ENCODE results near the gene KCNK15.

The KCNK15 gene

DNA sequence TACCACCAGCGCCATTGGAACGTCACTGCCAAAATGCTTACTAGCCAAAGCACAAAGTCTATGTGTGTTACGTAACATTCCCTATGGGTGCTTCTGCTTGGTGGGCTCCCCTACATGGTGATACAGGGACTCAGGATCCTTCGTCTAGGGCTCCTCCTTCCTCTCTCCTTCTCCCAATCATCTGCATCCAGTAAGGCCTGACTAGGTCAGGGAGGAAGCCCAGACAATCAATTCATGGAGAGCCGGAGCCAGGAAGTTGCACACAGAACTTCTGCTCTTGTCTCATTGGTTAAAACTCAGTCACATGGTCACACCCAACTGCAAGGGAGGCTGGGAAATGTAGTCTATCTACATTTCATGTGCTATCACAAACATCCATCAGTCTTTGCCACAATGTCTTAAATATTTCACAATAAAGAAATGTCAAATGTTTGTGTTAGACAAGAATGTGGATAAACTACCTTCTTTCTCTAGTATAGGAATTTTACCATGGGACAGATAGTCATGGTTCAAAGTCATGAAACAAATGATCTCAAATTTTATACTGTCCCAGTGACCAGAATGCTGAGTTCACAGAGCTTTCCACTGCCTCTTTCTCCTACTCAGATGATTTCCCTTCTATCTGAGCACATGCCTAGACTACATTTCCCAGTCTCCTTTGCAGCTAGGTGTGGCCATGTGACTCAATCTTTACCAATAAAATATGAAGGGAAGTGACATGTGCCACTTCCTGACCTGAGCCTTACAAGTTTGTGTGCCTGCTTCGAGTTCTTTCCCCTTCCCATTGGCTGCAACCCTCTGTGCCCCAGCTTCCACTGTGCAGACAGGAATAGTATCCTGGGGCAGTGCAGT lies 9.3 kb upstream of the KCNK15 start:
- peak; percentile 86 for DNase-seq (ENCODE audit: low spot score)

DNA sequence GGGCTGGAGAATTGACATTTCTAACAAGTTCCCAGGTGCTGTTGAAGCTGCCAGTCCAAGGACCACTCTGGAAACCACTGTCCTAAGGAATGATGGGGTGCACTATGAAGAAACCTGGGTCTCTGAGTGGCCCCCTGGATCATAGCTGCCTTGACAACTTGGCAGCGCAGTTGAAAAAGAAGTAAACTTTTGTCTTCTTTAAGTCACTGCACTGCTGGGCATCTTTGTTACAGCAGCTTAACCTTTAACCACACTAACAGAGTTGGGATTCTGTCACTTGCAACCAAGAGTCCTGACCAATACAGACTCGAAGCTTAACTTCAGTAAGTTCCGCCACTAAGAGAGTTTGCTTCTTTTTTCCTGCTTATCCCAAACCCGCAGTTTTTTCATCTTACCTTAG lies 8.5 kb upstream of the KCNK15 start:
- no peak for DNase-seq (ENCODE audit: low spot score)

DNA sequence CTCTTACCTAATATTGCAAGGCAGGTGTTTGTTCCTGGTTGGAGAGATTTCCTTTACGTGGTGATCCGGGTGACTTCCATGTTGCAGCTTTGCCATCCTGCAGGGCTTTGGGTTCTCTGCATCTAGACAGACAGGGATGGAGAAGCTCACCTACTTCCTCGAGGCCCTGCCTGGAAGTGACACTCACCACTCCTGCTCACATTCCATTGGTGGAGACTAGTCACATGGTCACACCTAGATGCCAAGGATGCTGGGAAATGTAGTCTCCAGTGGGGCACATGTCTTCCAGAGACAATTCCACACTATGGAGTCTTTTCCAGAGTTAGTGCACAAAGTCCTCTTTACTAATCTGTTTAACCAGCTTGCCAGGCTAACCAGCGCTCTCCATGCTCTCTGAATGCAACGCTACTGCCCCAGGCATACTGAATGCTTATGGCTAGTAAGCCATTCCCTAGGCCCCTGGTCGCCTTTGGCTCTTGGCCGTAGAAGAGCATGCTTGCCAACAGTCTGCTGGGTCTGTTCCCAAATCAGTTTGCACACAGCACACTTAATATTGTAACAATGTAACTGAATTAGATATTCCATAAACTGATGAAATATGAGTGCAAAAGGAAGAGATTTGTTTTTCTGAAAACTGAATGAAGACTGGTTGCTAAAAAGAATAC lies 6.7 kb upstream of the KCNK15 start:
- peak; percentile 79 for DNase-seq (ENCODE audit: low spot score)

DNA sequence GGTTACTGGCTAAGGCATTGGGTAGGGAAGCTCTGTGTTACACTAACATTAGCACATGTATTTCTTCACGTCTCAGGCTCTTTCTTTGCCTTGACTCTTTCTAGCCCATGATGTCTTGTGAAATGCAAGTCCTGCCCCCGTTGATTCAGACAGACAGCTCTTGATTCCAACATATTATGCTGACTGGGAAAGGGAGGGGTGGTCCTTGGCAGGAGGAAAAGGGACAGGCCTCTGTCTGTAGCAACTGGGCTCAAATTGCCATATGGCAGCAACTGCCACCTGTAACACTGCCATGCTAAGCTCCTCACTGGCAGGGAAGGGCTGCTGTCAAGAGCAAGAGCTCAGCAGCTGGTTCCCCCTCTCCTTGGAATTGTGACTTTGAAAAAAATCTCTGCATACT lies 5.7 kb upstream of the KCNK15 start:
- no peak for DNase-seq (ENCODE audit: low spot score)

DNA sequence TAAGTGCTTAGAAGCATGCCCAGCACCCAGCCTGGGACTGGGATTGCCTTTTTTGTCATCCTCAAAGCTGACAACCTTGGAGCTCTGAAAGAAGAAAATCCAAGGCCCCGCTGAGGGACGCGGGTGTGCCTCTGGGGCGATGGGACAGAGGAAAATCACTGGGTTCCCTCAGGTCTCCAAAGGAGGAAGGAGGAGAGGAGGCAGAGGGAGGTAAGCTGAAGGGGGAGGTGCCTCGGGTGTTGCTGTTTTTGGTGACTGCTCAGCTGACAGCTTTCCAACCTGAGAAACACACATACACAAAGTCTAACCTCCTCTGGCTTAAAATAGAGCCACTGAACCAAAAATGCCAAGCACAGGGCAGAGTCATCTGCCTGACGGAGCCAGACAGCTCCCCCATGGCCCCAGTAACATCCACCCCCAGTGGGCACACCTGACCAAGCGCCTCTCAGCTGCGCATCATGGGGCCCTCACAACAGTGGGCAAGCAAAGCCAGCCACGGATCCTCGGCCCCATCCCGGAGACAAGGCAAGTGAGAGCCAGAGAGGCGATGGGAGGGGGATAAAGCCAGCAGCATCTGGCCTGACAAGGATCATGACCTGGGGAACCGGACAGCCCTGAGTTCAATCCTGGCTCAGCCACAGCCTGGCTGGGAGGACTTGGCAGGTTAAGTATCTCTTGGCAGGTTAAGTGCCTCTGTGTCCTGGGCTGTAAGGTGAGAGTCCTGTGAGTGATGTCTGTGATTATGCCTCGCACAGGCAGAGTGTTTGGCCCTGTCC lies 3.2 kb upstream of the KCNK15 start:
- no peak for DNase-seq (ENCODE audit: low spot score)

DNA sequence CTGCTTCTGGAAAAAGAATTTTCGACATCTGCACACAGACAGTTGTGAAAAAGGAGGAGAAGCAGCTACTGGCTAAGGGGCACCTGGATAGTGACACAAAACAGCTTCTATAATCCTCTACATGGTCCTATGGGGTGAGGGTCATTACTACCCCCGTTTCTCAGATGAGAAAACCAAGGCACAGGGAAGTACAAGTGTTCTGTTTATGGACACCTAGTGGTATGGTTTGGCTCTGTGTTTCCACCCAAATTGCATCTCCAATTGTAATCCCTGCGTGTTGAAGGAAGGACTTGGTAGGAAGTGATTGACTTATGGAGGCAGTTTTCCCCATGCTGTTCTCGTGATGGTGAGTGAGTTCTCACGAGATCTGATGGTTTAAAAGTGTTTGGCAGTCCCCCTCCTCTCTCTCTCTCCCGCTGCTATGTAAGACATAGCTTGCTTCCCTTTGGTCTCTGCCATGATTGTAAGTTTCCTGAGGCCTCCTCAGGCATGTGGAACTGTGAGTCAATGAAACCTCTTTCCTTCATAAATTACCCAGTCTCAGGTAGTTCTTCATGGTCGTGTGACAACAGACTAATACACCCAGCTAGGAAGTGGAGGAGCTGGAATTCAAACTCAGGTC lies 2.5 kb upstream of the KCNK15 start:
- DNase-seq (ENCODE audit: low spot score) = no peak

DNA sequence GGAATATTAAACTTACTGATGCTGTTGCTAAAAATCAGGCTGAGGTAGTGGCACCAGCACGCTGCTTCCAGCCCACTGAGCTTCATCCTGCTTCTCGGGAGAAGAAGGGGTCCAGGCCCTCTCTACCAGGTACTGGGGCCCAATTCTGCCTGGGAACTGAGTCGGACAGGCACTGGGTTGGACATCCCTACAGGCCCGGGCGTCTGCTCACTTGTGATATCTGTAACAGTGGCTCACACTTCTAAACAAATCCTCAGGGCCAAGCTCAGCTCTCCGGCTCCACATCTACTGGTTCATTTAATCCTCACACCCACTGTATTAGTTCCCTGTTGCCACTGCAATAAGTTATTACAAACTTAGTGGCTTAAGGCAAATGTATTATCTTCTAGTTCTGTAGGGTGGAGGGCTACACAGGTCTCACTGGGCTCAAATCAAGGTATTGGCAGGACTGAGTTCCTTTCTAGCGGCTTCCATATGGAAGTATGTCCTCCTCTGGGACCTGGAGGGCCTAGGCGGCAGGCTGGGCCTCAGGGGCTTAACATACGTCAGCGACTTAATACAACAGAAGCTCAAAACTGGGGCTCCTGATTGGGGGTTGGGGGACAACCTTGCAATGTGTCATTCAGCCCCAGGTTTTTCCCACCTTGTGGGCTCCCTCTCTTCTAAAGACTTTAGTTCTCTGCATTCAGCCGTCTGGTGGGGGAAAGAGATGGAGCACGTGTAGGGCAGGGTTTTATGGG lies 1.6 kb upstream of the KCNK15 start:
- no peak for DNase-seq (ENCODE audit: low spot score)

DNA sequence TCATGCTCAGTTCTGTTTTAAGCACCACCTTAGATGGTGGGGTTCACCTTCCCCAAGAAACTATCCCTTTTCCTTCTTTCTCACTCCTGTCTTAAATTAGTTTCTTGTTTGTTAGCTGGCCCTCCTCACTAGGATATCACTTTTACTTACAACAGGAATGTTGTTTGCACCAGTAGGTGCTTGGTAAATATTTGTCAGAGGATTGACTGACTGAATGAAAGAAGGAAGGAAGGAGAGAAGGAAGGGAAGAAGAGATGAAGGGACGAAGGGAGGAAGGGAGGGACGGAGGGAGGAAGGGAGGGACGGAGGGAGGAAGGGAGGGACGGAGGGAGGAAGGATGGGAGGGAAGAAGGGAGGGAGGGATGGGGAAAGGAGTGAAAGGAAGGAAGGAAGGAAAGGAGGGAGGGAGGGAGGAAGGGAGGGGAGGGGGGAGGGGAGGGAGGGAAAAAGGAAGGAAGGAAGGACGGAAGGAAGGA lies 505 bp upstream of the KCNK15 start:
- no peak for DNase-seq (ENCODE audit: low spot score)

DNA sequence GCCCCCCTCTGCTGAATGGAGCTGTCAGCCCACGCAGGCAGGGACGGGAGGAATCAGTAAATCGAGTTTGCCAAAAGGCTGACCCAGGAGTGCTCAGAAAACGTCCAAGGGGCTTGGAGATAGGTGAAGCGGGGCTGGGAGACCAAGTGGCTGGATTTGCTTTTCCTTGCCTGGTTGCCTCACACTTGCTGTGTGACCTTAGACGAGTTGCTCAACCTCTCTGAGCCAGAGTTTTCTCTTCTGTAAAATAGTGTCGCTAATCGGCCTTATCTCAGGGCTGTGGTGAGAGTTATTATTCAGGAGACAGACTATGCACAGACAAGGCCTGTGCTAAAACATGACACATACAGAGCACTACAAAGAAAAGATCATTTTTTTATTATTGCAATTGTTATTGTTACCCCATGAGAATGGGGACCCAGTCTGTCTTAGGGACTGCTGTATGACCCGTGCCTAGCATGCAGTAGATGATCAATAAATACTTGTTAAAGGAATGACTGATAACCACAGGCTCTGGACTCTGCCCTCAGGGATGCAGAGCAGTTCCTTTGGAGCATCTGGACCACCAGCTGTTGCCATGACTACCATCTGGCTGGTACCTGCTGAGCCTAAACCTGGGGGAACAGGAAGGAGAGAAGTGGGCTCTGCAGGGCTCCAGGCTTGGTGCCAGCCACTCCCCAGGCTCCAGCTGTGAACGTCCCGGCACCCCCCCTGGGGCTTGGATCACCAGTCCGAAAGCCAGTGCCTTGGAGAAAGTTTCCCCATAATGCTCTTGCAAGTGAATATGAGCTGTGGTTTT lies 901 bp downstream of the KCNK15 start:
- DNase-seq (ENCODE audit: low spot score) = no peak

DNA sequence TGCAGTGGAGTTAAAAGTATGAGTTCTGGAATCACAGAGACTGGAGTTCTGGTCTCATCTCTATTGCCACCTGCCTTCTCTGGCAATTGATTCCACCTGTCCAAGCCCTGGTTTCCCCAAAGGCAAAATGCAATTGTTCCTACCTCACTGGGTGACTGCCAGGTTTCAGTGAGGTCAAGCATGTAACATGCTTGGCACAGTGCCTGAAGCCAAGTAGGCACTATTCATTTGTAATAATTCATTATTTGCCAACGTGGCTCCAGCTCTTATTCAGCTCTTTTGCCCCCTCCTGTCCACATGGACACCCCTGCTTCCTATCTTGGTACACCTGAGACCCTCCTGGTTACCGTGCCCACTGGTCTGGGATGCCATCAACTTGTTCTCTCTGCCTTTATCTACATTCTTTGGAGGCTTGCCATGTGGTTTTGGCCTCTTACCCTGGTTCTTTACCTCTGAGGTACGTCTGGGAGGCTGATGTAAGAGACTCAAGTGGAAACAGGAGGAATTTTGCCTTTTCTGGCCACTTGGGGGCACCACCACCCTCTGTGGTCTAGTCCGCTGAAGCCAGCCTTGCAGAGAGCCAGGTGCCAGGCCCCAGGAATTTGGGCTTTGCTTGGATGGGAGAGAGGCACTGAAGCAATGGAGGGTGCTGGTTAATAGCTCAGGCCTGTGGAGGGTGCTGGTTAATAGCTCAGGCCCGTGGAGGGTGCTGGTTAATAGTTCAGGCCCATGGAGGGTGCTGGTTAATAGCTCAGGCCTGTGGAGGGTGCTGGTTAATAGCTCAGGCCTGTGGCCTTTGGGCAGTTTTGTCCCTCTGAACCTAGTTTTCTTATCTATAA lies 1.7 kb downstream of the KCNK15 start:
- peak; percentile 76 for DNase-seq (ENCODE audit: low spot score)

DNA sequence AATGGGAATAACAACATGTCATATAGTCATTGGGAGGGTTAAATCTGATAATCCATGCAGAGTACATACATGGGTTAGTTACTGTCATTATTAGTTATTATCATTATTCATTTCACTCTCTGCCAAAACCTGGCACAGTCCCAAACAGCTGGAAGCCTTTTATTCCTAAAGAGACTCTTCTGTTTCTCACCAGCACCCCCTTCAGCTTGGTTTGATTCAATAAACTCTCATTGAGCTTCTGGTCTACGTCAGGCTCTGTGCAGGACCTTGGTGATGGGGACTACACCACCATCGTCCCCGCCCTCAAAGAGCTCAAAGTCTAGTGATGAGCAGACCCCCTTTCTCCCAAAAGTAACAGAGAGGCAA lies 2.3 kb downstream of the KCNK15 start:
- no peak for DNase-seq (ENCODE audit: low spot score)

DNA sequence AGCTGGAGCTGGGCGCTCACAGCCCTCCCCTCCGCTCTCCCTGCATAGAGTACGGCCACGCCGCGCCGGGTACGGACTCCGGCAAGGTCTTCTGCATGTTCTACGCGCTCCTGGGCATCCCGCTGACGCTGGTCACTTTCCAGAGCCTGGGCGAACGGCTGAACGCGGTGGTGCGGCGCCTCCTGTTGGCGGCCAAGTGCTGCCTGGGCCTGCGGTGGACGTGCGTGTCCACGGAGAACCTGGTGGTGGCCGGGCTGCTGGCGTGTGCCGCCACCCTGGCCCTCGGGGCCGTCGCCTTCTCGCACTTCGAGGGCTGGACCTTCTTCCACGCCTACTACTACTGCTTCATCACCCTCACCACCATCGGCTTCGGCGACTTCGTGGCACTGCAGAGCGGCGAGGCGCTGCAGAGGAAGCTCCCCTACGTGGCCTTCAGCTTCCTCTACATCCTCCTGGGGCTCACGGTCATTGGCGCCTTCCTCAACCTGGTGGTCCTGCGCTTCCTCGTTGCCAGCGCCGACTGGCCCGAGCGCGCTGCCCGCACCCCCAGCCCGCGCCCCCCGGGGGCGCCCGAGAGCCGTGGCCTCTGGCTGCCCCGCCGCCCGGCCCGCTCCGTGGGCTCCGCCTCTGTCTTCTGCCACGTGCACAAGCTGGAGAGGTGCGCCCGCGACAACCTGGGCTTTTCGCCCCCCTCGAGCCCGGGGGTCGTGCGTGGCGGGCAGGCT lies 4.6 kb downstream of the KCNK15 start:
- DNase-seq (ENCODE audit: low spot score) = no peak

DNA sequence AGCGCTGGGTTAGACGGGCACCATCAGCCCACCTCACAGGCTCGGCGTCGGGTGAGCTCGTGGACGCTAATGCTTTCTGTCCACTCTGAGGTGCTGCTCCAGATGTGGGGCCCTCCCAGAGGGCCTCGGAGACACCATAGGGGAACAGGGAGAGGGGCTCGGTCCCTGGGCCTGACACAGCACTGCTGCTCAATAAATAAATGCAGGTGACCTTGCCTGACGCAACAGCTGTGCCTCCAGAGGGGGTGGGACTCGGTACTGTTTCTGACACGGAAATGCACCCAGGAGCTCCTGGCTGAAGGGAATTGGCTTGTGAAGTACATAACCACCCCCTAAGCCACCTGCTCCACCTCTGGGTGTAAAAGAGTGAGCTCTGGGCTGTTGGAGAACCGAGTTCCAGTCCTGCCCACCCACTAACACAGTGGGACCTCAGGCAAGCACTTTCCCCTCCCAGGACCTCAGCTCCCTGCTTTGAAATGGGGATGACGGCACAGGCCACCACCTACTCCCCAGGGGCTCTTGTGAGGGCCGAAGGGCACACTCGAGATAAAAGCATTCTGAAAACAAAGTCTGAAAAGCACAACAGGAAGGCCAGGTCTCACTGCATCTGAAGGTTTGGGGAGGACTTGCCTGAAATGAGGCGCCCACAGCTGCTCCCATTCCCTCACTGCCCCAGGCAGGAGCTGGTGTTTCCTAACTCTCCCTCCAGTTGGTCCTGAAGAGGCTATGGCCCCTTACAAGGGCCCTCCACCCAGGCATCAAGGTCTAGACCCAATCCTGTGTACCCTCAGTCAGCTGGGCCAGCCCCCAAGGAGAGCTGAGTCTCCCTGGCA lies 6.7 kb downstream of the KCNK15 start:
- DNase-seq (ENCODE audit: low spot score) = no peak

DNA sequence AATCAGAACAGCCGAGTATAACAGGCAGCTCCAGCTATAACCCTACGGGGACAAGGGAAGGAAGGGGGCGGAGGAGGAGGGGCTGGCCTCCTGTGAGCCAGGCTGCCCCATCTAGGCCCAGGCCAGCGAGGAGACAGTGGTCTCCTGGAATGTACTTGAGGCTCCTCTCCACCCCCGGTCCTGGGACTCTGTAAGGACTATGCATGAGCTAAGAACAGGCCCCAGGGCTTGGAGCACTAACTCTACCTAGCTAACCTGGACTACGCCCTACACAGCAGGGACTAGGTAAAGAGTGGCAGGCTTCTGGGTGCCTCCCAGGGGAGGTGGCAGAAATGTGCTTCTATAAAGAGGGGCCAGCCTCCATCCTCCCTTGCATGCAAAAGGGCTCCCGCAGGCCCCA lies 8.9 kb downstream of the KCNK15 start:
- DNase-seq (ENCODE audit: low spot score) = no peak

DNA sequence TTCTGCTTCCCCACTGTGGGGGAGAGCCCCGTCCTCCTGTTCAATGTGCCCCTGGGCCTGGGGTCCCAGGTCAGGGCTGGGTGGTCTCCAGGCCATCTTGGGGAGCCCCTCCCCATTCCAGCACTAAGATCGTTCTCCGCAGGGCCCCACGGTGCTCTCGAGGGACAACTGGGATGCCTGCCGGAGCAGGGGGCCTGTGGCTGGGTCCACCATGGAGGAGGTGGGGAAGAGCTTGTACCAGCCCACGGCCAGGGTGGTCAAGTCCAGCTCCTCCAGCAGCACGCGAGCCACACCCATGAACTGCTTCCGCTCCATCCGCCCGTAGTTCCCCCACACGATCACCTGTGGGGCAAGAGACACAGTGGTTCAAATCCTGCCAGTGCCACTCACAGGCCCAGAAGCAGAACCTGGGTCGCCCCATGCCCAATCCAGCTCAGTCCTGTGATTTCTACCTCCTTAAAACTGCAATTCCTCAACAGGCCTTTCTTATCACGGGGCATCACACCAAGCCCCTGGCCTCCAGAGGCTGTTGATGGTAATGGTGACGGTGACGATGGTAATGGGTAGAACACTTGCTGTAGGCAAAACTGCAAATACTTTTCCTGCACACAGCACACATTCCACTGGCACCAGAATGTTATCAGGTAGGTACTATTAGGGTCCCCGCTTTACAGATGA lies 10.5 kb downstream of the KCNK15 start:
- DNase-seq (ENCODE audit: low spot score) = no peak

DNA sequence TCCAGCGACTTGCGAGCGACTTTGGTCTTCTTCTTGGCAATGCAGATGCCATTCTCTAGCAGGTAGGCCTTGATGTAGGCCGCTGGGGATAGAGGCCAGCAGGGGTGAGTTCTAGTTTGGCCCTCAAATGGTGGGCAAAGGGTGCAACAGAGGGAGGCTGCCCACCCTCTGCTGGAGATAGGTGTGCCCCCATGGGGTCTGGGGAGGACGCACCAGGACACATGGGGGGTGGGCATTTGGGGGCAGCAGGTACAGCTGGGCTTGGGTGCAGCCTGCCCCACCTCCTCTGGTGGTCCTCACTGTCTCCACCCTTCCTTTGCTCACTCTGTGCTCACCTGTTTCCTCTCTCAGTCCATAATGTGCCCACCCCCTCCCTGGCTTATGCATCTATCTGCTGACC lies 11.3 kb downstream of the KCNK15 start:
- no peak for DNase-seq (ENCODE audit: low spot score)

DNA sequence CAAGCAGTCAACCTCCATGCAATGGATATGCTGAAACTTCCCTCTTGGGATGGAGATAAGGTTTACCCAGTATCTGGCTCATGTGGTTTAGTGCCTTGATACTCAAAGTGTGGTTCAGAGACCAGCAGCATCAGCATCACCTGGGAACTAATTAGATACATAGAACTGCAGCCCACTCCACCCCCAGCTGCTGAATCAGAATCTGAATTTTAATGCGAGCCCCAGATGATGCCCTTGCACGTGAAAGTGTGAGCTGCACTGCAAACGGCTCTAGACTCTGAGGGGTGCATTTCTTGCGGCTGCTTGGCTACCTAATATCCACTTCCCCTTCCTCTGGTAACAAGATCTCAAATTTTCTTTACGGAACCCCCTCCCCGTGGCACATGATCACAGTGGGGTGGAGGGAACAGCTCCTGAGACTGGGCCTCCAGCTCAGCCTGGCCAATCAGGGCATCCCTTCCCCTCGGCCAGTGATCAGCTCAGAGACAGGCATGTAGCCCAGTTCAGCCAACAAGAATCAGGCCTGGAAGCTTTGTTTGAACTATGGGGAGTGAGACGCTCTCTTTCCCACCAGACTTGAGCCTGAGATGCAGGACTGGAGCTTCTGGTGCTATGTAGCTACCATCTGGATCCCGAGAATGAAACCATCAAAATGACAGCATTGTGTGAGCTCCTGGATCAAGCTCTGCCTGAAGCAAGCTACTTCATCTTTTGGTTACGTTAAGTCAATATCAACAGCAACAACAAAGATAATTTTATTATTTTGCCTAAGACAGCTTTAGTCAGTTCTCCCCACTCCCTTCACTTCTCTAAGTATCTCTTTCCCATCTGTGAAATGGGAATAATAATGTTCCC lies 12.8 kb downstream of the KCNK15 start:
- no peak for DNase-seq (ENCODE audit: low spot score)

Data from AG08395 (cell line).